ENCODE results near the gene SPC24. TPM values are rescaled to one million over a fixed set of nuclear protein-coding genes. Genes with fewer than 3 reads are reported as not detected.

The SPC24 gene
- total and polyA plus RNA-seq, 9 of the 15 experiments (the other 6 are each of a cell fraction or from before 2014, with no cell fraction given) = 18.2 to 154 (median 60.9) TPM

DNA sequence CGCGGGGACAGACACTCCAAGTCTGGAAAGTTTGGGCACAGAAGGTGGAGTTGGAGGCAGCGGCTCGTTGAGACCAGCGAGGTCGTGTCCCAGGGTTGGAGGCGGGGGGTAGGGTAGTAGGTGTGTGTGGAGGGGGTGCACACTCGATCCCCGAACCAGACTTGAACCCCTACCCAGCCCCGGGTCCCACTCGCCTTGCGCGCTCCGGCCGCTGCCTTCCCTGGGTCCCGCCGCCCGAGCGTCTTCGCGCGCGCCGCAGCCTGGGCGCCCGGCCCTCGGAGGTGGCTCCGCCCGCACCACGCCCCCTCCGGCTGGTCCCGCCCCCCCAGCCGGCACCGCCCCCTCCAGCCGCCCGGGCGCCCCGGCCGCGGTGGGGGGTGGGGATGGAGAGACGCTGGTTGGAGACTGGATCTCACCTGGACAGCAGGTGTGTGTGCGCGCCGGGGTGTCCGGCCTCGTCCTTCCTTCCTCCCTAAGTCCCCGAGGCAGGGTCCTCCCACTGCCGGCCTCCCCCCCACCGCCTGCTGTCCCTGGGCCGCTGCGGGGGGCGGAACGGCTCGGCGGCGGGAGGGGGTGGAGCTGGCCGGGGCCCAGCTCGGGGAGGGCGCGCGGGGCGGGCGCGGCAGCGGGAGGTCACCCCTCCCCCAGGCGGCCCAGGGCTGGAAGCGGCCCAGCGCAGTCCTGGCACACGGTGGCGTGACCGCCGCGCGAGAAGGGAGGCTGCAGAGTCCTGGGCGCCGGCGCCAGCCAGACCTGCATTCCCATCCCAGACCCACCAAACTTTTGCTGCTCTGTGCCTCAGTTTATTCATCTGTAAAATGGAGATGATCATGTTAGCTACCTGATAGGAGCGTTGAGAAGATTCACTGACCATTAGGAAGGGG lies 42.0 kb upstream of the SPC24 start, which contains the start of gene KANK2 (continued):
- TF ChIP-seq RAD21 (CRISPR knock-in tag; conservative IDR thresholded peaks at IDR 0.05 in 1 of 2, IDR thresholded peaks at IDR 0.05 in 1 of 2) = peak; percentile 9 to 35; a peak in 2 of 4 replicates
- TF ChIP-seq, protein P1, sequence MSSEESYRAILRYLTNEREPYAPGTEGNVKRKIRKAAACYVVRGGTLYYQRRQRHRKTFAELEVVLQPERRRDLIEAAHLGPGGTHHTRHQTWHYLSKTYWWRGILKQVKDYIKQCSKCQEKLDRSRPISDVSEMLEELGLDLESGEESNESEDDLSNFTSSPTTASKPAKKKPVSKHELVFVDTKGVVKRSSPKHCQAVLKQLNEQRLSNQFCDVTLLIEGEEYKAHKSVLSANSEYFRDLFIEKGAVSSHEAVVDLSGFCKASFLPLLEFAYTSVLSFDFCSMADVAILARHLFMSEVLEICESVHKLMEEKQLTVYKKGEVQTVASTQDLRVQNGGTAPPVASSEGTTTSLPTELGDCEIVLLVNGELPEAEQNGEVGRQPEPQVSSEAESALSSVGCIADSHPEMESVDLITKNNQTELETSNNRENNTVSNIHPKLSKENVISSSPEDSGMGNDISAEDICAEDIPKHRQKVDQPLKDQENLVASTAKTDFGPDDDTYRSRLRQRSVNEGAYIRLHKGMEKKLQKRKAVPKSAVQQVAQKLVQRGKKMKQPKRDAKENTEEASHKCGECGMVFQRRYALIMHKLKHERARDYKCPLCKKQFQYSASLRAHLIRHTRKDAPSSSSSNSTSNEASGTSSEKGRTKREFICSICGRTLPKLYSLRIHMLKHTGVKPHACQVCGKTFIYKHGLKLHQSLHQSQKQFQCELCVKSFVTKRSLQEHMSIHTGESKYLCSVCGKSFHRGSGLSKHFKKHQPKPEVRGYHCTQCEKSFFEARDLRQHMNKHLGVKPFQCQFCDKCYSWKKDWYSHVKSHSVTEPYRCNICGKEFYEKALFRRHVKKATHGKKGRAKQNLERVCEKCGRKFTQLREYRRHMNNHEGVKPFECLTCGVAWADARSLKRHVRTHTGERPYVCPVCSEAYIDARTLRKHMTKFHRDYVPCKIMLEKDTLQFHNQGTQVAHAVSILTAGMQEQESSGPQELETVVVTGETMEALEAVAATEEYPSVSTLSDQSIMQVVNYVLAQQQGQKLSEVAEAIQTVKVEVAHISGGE (CRISPR knock-in tag; IDR thresholded peaks at IDR 0.05) = 0 out of 6 replicates have a peak, but pooled peaks of 1 of the 3 experiments have one; percentile 22
- TF ChIP-seq NKRF (IDR thresholded peaks at IDR 0.05; ENCODE audit: borderline replicate concordance) = peak; percentile 28; the same call in 1 of the 2 replicates
- peak; percentile 42; the same call in 1 of the 2 replicates for TF ChIP-seq ARID1B (IDR thresholded peaks at IDR 0.05)
- no peak for TF ChIP-seq CSDE1 (IDR thresholded peaks at IDR 0.05)
- TF ChIP-seq MTA3 (IDR thresholded peaks at IDR 0.05; ENCODE audit: borderline replicate concordance) = peak; percentile 51; the same call in 1 of the 2 replicates
- TF ChIP-seq SMARCA5 (IDR thresholded peaks at IDR 0.05) = peak; percentile 60; the same call in 1 of the 2 replicates
- no peak for TF ChIP-seq SMARCA4 (IDR thresholded peaks at IDR 0.05)
- no peak for TF ChIP-seq SRSF9 (IDR thresholded peaks at IDR 0.05; ENCODE audit: borderline replicate concordance, low read depth, low read length)
- peak; percentile 72 for TF ChIP-seq RBFOX2 (IDR thresholded peaks at IDR 0.05; ENCODE audit: low read depth, low read length)
- TF ChIP-seq ZBTB17 (CRISPR knock-in tag; IDR thresholded peaks at IDR 0.05) = 0 out of 2 replicates have a peak, but pooled peaks have one; percentile 10
- 0 out of 2 replicates have a peak, but pooled peaks have one; percentile 25 for TF ChIP-seq POLR2AphosphoS5 (IDR thresholded peaks at IDR 0.05; ENCODE audit: control insufficient read depth, insufficient read depth, low read depth, low read length)
- no peak for TF ChIP-seq ZNF41 (CRISPR knock-in tag; conservative IDR thresholded peaks at IDR 0.05)
- no peak for TF ChIP-seq ID3 (CRISPR knock-in tag; IDR thresholded peaks at IDR 0.05)
- TF ChIP-seq ID3 (tag; IDR thresholded peaks at IDR 0.05) = peak; percentile 67
- peak; percentile 14; the same call in 1 of the 2 replicates for TF ChIP-seq THAP12 (CRISPR knock-in tag; IDR thresholded peaks at IDR 0.05)
- TF ChIP-seq ZNF589 (CRISPR knock-in tag; IDR thresholded peaks at IDR 0.05; ENCODE audit: low read depth) = no peak
- peak; percentile 93 to 95 for TF ChIP-seq KDM1A (IDR thresholded peaks at IDR 0.05)
